GM21786 (cell line): ENCODE measurements around the gene B4GALNT4.
"Not testable (repeated sequence)": the region's sequence is repeated elsewhere in the genome, so short reads cannot be mapped to it uniquely, and the experiment has no call there.

Experiments
- ATAC-seq: cut with Tn5 transposase; IDR thresholded peaks from one replicate; pipeline ENCODE4 v1.9.1; 2021; ENCODE audit not compliant: unreplicated experiment

The B4GALNT4 gene

GRCh38 chr11:373716-374551 lies 4.6 kb downstream of the B4GALNT4 start:
- ATAC-seq, result no peak

GRCh38 chr11:375065-376025 lies 6.0 kb downstream of the B4GALNT4 start:
- ATAC-seq, result no peak

DNA sequence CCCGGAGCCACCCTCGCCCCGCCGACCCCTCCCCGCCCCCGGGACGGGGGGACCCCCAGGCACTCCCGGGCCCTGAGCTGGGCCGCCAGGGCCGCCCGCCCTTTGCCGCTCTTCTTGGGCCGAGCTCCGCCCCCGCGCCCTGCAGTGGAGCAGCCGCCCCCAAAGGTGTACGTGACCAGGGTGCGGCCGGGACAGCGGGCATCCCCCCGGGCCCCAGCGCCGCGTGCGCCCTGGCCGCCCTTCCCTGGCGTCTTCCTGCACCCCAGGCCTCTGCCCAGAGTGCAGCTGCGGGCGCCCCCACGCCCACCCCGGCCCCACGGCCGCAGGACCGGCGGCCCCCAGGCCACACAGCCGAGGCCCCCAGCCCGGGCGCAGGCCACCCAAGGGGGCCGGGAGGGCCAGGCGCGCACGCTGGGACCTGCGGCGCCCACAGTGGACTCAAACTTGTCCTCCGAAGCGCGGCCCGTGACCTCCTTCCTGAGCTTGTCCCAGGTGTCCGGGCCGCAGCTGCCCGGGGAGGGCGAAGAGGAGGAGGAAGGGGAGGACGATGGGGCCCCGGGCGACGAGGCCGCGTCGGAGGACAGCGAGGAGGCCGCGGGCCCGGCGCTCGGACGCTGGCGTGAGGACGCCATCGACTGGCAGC lies 7.4 kb downstream of the B4GALNT4 start:
- ATAC-seq, result no peak

- ATAC-seq, result no peak
These were observed 8.0 kb downstream of the B4GALNT4 start for GRCh38 chr11:377174-377865.

GRCh38 chr11:377883-378500 lies 8.7 kb downstream of the B4GALNT4 start:
- ATAC-seq, result no peak

- no peak for ATAC-seq
These were observed 10.2 kb downstream of the B4GALNT4 start for GRCh38 chr11:379205-380094.

GRCh38 chr11:380095-380480 lies 10.8 kb downstream of the B4GALNT4 start:
- ATAC-seq, result no peak

DNA sequence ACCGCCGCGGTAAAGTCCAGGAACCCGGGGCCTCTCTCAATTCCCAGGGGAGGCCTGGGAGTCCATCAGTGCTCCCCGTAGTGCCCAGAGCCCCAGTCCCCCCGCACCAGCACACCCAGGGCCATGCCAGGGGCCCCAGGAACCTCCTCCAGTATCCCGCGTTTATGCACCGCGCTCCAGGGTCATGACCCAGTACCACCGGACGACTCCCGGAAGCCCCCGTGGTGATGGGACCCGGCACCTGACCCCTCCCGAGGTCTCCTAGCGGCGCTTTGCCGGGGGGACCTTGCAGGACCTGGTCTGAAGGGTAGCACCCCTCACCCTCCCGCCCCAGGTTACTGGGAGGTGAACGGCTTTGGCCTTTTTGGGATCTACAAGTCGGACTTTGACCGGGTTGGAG lies 11.2 kb downstream of the B4GALNT4 start:
- no peak for ATAC-seq

- ATAC-seq, result no peak
These were observed 11.7 kb downstream of the B4GALNT4 start for GRCh38 chr11:380996-381395.

- ATAC-seq, result no peak
These were observed 12.3 kb downstream of the B4GALNT4 start for GRCh38 chr11:381501-382072.

GRCh38 chr11:382081-382629 lies 12.9 kb downstream of the B4GALNT4 start:
- ATAC-seq, result no peak

GRCh38 chr11:383431-383830 lies 14.1 kb downstream of the B4GALNT4 start:
- no peak for ATAC-seq

- no peak for ATAC-seq
These were observed 15.2 kb downstream of the B4GALNT4 start for GRCh38 chr11:384511-384910.

DNA sequence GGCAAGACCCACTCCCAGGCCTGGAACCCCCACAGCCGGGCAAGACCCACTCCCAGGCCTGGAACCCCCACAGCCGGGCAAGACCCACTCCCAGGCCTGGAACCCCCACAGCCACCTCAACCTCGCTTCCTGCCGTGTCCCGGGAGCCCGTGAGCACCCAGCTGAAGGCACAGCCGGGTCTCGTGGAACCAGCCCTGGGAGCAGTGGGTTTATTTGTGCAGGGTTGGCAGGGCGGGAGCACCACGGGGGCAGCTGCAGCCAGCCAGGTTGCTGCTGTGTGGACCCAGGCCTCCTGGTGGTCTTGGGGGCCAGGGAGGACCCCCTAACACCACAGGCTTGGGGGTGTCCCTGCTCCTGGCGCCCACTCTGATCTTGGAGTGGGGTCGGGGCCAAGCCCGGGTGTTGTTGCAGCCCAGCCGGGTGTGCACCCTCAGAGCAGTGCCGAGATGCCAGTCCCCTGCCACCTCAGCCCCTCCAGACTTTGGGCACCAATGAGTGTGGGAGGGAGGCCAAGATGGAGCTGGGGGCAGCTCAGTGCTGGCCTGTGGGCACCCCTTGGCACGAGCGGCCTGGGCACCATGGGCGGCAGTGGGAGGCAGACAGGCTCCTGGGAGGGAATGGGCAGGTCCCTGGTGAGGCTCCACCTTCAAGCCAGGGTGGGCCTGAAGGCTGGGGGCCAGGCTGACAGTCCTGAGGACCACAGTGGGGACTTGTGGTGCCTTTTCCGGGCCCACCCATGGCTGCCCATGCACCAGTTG lies 16.5 kb downstream of the B4GALNT4 start:
- ATAC-seq, result no peak

DNA sequence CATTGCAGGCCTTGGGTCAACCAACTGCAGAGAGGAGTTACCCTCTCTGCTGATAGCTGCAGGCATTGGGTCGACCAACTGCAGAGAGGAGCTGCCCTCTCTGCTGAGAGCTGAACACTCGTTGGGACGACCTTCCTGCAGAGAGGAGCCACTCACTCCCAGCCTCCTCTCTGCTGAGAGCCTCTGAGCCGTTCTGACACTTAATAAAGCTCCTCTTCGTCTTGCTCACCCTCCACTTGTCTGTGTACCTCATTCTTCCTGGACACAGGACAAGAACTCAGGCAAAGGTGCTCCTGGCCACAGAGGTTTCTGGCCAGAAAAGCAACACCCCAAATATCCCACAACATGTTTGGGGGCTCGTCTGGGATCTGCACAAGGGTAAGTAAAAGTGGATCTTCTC lies 17.2 kb downstream of the B4GALNT4 start:
- no peak for ATAC-seq

- ATAC-seq, result no peak
These were observed 18.0 kb downstream of the B4GALNT4 start for GRCh38 chr11:387193-387793.

DNA sequence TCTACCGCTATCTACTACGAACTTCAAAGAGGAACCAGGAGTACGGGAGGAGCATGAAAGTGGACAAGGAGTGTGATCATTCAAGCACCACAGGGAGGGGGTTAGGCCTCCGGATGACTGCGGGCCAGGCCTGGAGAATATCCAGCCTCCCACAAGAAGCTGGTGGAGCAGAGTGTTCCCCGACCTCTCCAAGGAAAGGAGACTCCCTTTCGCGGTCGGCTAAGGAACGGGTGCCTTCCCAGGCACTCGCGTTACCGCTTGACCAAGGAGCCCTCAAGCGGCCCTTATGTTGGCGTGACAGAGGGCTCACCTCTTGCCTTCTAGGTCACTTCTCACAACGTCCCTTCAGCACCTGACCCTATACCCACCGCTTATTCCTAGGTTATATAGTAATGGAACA lies 20.1 kb downstream of the B4GALNT4 start:
- ATAC-seq, result not testable (repeated sequence)

- ATAC-seq, result no peak
These were observed 20.9 kb downstream of the B4GALNT4 start for GRCh38 chr11:390175-390574.
